GM18861 (cell line): ENCODE data around the gene CEP63.

Source experiments
- ATAC-seq: cut with Tn5 transposase; IDR thresholded peaks from one replicate; pipeline ENCODE4 v1.9.1; 2021; ENCODE audit not compliant: unreplicated experiment

Gene CEP63

DNA sequence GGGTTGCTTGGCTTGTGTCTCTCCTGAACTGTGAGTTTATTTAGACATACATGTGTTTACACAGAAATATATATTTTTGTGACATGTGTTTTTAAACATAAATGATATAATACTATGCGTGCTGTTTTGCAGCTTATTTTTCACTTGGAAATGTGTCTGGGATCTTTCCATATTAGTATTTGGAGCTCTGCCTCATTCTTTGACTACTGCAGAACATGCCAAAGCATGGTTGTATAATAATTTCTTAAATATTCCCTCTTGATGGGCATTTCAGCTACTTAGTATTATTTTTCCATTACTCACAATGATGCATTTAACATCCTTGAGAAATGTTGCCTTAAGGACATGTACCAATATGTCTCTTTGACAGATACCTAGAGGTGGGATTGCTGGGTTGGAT is 19.5 kb upstream of the CEP63 start:
- no peak for ATAC-seq

DNA sequence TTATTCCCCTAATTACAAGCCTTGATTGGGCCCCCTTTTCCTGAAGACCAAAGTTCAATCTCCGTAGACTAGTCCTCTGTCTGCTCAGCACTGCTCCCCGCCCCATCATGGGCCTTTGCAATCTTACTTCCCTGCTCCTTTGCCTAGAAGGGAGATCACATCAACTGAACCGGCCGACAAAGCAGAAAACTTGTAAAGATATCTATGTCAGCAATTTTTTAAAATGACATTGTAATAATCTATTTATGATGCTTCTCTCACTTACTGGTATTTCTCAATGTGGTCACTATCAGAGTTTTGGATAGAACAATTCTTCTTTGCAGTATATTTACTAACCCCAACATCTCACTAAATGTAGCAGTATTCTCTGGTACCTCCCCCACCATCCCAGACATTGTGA is 17.3 kb upstream of the CEP63 start:
- no peak for ATAC-seq

DNA sequence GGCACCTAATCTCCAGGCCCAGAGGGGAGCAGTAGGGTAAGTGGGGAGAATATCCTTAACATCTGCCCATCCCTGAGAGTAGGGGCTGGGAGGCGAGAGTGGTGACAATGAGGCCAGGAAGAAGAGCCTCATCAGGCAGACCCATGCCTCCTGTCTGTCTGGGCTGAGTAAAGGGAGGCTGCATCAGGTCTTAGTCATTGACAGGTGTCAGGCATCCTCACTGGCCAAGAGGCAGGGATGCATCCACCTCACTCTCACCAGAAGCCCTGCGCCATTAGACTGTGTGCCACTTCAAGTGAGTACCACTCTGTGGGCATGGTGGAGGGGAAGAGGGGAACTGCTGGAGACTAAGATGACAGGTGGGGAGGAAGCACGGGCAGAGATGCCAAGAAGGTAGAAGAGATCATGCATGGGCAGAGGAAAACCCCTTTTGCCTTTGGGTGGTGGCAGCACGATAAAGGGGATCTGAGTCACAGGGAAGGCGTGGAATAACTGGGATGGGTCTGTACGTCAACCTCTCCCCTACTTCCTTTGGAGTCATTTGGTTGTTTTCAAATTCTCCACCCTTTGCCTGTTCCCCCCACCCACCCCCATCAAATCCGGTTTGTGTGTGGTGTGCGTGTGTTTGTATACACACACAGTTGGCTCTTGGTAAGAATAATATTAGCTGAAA is 14.2 kb upstream of the CEP63 start:
- no peak for ATAC-seq

DNA sequence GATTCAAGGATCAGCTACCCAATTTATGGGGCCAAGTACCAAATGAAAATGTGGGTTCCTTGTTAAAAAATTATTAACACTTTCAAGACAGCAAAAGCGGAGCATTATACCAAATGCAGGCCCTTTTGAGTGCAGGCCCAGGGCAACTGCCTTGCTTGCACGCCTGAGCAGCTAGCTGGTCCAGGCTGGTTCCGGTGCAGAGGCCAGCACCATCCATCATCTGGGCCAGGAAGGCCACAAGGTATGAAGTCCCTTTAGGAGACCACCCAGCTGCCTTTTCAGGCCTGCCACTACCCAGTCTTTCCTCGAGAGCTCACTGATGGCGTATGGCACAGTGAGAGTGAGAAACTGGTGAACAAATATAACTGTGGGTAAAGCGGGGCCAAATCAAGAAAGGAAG is 13.0 kb upstream of the CEP63 start:
- ATAC-seq: no peak

DNA sequence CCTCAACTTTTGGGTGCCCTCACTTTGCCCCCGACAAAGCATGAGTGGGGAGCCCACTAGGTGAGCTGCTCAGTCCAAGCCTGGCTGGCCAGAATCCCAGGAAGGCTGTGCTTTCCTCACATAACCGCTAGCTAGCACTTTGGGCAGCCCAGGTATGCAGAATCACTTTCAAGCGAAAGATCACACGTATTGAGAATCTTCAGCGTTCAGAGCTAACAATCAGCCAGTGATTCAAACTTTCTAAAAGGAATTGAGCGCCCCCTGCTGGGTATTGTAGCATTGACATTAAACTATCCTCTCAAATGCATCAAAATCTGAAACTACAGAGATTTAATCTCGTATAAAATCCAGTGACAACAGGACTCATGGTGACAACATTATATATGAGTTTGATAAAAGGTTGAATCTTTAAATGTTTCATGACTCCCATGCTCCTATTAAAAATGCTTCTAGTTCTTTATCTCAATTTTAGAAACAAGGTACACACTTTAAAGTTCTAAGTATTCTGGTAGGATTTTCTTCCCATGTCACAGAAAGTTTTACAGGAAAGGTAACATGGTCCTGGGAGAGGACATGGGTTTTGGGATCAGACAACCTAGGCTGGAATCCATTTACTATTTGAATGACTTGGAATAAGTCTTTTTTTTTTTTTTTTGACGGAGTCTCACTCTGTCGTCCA is 11.8 kb upstream of the CEP63 start:
- peak; percentile 45 for ATAC-seq

DNA sequence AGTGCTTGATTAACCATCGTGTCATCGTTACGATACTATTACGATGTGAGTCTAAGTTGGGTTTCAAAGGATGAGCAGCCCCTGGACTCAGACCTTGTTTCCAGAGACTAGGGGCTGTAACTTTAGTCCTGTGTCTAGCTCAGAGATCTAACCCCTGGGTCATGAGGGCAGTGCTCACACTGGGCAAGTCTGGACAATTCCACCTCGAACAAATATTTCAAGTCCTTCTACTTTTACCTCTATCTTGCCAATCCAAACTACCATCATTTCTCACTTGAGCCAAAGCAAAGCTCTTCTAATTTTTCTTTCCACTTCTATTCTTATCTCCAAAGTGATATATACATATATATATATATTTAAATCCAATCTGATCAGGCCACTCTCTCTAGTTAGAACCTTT is 10.9 kb upstream of the CEP63 start:
- no peak for ATAC-seq

DNA sequence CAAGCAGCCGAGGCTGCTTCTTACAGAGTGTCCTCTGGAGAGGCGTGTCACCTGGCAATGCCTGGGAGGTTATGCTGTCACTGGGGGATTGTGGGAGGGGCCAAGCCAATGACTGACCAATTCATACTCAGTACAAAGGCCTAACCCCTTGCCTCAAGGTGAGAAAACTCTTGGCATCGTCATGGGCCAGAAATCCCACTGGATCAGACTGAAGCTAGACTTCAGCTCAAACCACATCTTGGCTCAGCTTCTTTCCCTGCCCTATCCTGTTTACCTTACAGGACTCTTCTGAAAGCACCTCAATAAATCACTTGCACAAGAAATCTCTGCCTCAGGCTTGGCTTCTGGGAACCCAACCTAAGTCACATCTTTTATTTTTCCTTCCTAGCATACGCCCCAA is 9.6 kb upstream of the CEP63 start:
- ATAC-seq: no peak

DNA sequence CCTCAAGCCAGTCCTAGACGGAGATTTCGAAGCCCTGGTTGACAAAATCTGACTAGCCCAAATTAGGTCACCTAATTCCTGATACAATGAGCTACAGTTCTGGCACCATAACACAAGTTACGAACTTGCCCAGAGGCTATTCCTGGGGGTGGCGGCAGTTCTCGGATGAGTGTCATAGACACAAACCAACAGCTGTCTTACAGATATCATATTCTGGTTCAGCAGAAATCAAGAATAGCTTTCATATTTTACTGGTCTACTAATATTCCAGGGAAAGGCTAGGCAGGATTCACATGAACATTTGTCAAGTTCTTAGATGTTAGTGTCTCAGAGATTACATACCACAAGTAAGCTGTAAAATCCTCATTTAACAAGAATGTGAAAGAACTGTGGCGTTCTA is 8.9 kb upstream of the CEP63 start:
- no peak for ATAC-seq

DNA sequence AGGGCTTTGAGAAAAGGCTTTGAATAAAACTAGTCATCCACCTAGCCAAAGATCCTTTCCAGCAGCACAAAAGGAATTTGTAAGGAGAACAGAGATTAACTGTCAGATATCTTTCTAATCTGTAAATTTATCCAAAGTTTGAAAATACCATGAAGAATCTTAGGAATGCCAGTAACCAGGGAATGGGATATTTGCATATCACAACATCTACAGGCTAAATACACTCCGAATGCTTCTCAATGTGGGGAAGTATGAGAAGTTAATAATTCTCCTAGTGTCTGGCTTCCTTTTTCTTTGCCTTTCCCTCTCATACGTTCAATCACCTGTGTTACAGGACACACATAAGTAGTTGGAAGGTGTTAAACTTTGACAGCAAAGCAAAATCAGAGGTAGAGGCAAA is 7.9 kb upstream of the CEP63 start:
- ATAC-seq: no peak

DNA sequence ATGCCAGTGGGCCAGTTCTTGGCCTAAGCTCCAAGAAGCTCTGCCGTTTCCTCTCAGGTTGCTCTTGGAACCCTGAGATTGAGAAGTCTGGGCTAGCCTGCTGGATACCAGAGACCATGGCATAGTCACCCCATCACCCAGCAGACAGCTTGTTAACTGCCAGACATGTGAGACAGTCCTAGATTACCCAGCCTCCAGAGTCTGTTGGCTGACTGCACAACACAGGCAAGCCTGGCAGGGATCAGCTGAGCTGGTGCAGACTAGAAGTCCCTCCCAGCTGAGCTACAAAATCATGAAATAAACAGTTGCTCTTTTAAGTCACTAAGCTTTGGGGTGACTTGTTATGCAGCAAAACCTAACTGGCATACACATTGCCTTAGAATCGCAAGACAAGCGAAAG is 5.3 kb upstream of the CEP63 start:
- ATAC-seq: no peak

DNA sequence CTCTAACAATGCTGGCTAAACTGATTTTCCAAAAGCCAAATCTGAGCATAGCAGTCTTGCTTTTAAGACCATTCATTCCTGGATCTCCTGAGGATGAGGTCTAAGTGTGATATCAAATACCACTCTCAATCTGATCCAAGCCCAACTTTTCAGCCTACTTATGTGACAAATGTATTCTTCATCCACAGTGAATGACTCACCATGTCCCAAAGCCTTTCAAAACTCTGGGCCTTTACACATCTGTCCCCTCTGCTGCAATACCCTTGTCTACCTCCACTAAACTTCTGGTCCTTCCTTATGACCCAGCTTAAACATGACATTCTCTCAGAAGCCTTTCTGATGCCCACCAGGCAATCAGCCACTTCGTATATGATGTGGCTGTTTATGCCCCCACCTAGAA is 4.7 kb upstream of the CEP63 start:
- ATAC-seq: no peak

DNA sequence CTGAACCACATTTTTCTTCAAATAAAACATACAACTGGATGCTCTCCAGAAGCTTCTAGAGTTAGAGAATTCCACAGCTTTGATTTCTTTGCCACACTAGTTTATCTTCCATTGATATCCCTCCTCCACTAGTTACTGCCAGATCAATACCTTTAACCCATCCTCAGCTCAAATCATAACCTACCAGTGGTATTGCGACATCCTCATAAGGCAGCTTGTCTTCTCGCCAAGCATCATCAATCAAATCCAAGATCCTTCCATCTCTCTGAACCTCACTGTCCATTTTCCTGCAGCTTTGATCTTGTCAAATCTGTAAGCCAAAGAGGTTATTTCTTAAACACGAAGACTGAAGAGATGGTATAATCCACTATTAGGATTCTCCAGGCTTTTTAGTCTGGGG is 3.2 kb upstream of the CEP63 start:
- ATAC-seq: no peak

DNA sequence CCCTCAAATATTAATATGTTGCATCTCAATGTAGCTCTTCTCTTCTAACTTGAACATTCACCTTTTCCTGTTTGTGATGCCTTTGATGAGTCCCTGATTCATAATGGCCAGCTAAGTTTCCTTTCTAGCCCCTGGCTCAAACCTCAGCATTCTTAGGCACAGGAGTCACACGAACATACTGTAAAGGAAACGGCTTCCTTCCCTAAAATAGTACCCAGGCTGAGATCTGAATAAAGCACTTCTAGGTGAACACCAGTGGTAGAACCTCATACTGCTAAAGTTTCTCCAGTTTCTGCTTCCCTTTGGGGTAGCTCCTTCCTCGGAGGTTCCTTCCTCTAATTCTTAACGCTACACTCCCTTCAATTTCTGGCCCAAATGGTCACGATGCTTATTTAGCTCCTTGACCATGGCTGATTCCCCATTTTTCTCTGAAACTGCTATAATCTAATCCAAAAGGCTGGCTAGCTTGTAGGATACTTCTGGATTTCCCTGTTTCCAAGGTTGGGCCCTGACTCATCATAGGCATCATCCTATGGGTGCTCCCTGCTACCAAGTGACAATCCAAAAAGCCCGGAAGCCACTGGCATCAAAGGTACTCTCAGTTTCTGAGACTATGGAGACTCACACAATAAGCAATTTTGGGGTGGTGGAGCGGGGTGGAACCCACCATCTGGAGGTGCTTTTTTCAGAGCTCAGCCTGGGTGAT is 2.5 kb upstream of the CEP63 start:
- ATAC-seq: no peak

DNA sequence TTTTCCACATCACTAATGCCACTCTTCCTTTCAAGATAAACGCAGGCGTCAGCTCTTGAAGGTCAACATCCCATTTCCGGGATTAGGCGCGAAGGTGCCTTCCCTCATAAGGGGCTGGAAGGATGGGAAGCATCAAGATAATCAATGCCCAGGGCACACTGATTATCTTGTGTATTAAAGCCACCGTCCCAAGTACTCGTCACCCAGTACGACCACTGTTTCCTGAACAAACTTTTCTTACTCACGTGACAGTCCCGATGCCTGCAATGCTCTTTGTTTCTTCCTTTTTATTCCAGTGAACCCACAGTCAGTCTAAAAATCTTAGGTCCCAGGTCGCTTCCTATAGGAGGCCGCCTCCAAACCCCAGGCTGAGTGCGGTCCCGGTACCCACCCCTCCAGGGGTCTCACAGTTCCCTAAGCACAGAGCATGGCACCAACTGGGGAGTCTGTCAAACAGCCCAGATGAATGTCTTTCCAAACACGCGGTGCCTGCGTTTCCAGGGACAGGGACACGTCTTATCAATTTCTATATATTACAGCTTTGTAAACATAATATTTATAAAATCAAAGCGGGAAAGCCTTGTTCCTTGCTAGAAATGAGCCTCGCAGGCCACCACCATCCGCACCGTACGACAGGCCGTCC is 661 bp upstream of the CEP63 start:
- peak; percentile 4 for ATAC-seq

DNA sequence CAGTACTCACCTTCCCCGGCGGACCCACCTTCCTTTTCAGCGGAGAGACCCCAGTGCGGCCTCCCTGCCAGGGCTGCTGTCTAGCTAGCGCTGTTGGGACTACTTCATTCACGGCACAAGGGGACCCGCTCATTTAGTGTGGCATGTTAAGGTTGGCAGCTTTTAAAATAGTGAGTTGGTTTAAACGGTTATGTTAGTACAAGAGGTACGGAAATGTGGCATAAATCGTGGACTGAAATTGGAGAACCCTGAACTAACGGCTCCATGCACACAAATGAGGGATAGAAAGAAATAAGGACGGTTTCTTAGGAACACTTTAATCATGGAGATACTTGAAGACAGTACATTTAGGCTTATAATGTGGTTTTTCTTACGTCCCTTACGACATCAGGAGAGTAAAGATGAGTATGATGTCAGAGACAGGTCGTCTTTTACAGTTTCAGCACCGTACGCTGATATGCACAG is 752 bp downstream of the CEP63 start:
- peak; percentile 7 for ATAC-seq

DNA sequence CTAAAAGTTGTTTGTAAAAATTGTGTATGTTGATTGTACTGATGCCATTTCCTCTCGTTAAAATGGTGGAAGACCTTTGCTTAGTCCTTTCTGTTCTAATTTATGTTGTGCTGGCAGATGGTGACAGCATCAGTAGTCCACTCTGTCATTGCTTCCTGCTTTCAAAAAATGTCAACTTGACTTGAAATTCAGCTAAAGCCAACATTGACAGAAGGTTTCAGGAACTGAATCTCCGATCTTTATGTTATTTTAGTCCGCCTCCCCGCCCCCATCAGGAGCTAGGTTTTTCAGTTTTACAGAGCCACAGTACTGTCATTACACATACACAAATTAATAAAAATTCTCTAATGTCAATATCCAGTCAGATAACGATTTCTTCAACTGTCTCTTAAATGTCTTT is 1.5 kb downstream of the CEP63 start:
- no peak for ATAC-seq

DNA sequence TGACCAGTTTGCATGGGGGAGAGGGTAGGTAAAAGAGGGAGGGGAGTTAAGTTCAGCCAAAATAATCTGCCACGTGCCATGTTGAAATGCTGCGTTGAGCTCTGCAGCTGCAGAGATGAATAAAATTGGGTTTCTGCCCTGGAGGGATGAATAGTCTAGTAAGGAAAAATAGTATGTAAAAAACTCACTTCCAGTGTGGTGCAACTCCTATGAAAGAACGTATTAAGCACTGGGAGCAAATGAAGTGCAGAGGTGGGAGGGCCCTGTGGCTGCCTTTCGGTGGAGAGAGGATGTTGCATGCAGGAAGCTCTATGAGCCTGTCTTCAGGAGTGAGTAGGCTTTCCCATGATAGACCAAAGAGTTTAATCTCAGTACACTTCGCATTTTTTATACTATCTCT is 8.6 kb downstream of the CEP63 start:
- no peak for ATAC-seq

DNA sequence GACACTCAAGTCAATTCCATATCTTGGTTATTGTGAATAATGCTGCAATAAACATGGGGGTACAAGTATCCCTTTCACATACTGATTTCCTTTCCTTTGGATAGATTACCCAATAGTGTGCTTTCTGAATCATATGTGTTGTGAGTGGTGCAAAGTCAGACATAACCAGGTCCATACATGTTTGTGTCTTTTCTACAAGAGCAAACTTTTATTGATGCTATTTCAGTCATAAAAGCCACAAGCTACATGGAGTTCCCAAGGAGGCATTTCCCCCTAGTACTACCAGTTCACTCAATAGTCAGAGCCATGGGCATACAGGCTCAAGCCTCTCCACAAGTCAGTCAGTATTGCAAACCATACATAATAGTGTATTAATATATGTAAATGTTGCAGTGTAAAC is 10.1 kb downstream of the CEP63 start:
- ATAC-seq: no peak

DNA sequence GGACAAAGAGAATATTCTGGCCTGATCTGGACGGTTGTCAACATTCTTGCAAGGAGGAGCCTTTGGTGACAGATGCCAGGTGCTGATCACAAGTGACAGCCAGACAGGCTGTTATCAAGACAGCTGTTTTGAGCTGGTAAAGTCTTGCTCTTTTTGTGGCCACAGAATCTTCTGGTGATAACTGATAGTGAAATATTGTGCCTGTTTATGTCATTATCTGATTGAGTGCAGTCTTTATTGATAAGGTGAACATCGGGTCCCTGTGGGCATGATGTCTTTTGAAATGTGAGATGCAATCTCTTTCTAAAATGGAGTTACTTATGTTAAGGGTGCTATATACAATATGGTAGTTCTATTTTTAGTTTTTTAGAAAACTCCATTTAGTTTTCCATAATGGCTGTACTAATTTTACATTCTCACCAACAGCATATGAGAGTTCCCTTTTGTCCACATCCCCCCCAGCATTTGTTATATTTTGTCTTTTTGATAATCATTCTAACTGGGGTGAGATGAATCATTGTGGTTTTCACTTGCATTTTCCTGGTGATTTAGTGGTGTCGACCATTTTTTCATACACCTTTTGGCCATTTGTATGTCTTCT is 10.7 kb downstream of the CEP63 start:
- no peak for ATAC-seq

DNA sequence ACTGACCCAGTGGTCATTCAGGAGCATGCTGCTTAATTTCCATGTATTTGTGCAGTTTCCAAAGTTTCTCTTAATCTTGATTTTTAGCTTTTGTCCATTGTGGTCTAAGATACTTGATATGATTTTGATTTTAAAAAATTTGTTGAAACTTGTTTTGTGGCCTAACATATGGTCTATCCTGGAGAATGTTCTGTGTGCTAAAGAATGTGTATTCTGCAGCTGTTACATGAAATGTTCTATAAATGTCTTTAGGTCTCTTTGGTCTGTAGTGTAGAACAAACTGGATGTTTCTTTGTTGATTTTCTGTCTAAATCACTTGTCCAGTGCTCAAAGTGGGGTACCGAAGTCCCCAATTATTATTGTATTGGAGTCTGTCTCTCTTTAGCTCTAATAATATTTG is 17.4 kb downstream of the CEP63 start:
- ATAC-seq: no peak

DNA sequence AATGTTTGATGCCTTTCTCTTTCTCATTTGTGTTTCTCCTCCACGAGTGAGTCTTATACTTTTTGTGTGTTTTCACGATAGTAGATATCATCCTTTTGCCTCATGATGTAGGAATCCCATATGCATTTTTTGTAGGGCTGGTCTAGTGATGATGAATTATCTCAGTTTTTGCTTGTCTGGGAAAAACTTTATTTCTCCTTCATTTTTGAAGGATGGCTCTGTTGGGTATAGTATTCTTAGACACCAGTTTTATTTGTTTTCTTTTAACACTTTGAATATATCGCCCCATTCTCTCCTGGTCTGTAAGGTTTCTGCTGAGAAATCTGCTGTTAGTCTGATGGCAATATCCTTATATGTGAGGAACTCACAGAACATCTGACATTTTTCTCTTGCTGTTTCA is 18.3 kb downstream of the CEP63 start:
- ATAC-seq: no peak
